Activated CD8-positive, alpha-beta memory T cell treated with anti-CD3 and anti-CD28 coated beads for 36 hours (primary cell): ENCODE measurements around the gene INSRR. TPM values are rescaled to one million over a fixed set of nuclear protein-coding genes. Genes with fewer than 3 reads are reported as not detected.

ENCODE experiments used
- CTCF ChIA-PET: fragments of 350-600 bp; sonication (Branson Sonifier 250); formaldehyde crosslinking; loops from one replicate; lab custom pipeline; 2021; ENCODE audit warnings: antibody characterized with exemption; lab: Charles Lee
- POLR2A ChIA-PET: fragments of 350-600 bp; sonication (Branson Sonifier 250); formaldehyde crosslinking; loops from one replicate; lab custom pipeline; 2021; ENCODE audit warnings: antibody characterized with exemption; lab: Charles Lee
- total RNA-seq, 2 experiments: library from RNA; stranded (reverse); gene quantifications; one replicate each; pipeline ENCODE4 v1.2.3, GENCODE V29; 2021

The INSRR gene
- total RNA-seq, 2 experiments from 2014 or later, result not detected

DNA sequence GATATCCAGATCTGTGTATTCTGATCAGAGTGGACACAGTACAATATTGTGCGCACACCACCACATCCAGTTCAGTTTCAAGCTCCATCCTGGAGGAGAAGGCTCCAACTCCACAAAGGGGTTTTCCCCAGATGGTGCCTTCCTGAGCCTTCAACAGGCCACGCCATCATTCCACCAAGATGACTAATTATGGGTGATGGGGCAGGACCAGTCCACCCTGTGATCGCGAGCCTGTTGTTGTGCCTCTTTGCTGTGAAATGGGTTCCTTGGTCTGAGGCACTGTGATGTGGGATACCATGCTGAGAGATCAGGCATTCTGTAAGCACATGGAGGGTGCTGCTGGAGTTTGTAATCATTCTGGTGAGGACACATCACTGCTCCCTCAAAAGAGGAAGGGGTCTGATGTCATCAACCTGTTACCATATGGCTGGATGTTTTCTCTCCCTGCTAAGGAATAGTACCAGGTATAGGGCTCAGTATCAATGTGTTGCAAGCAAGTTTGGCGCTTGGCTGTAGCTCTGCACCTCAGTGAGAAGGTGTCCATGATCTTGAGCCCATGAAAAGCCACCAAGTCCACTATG is 35.6 kb downstream of the INSRR start:
- ChIA-PET POLR2A (no interaction called here), CTCF (interaction anchor here (1.2 to 2.5 kb wide), 2 partner anchors 15 to 36 kb away, joined by 5 to 10 read pairs; no protein-coding TSS in a partner anchor)

GRCh38 chr1:156822680-156823079 is 36.2 kb downstream of the INSRR start:
- ChIA-PET POLR2A (no interaction called here), CTCF (interaction anchor here (1.1 to 2.5 kb wide), 5 partner anchors 10 to 133 kb away, joined by 3 to 10 read pairs (median 5); no protein-coding TSS in a partner anchor)

DNA sequence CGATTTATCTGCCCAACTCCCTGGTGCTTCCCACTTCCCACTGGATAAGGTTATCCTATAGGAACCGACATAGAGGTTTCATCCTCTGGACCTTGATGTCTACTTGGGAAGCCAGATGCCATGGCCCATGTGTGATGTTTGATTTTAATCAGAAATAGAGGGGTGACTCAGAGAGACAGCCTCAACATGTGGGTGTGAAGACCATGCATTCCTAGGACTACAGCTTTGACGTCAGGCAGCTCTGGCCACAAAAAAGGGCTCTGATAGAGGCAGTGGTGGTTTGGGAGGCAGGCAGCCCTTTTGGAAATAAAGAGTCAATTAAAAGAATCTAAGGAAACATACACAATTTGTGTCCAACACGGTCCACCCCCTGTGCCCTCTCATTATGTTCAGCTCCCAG is 37.1 kb downstream of the INSRR start:
- POLR2A ChIA-PET, result interaction anchor here (1.0 kb wide), 1 partner anchor 13 kb away, joined by 3 read pairs; no protein-coding TSS in a partner anchor

GRCh38 chr1:156816561-156817328 is 42.2 kb downstream of the INSRR start, which contains the start of gene SH2D2A:
Gene SH2D2A, minus strand, starts transcription at chr1:156816848. Its CDS starts 140 bp downstream, at chr1:156816708.
- POLR2A ChIA-PET, result interaction anchor here (0.6 to 1.9 kb wide), 5 partner anchors 9 to 127 kb away, joined by 3 to 6 read pairs (median 6); no protein-coding TSS in a partner anchor
- CTCF ChIA-PET, result interaction anchor here (1.2 to 6.6 kb wide), 4 partner anchors 18 to 91 kb away, joined by 4 to 28 read pairs (median 8); partner anchors contain the start of gene NTRK1

More for the DNA sequence above, 37.1 kb downstream of the INSRR start:
- CTCF ChIA-PET, result interaction anchor here (0.7 to 2.5 kb wide), 9 partner anchors 10 to 436 kb away, joined by 3 to 10 read pairs (median 3); no protein-coding TSS in a partner anchor

- ChIA-PET POLR2A (interaction anchor here (0.9 to 1.9 kb wide), 4 partner anchors 8 to 126 kb away, joined by 3 to 6 read pairs (median 6); no protein-coding TSS in a partner anchor), CTCF (interaction anchor here (1.2 to 6.6 kb wide), 6 partner anchors 17 to 90 kb away, joined by 4 to 28 read pairs (median 8); partner anchors contain the start of gene NTRK1)
Observed at GRCh38 chr1:156815961-156816422, 42.9 kb downstream of the INSRR start.

DNA sequence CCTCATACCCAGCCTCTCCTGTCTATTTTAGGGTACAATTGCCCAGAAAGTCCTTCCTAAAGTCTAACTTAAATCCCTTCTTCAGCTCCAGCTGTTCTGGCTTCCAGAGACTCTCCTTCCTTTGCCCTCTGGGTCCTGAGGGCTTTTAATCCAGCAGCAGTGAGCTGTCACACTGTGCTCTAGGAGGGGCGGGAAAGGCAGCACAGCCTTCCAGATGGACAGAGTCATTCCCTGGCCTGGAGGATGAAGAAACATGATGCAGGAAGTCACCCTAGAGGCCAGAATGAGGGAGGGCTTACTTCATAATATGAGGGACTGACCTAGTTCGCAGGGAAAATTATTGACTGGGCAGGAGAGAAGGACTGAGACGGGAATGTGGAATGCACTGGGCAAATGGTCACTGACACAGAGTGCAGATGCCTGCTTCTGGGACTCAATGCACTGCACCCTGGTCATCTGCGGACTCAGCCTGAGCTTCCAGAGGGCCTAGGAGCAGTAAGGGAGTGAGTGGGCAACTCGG is 43.5 kb downstream of the INSRR start:
- ChIA-PET CTCF (interaction anchor here (1.6 to 6.6 kb wide), 3 partner anchors 23 to 75 kb away, joined by 5 to 28 read pairs (median 22); partner anchors contain the start of gene NTRK1), POLR2A (interaction anchor here (1.8 to 1.9 kb wide), 2 partner anchors 8 to 10 kb away, joined by 6 read pairs; no protein-coding TSS in a partner anchor)

DNA sequence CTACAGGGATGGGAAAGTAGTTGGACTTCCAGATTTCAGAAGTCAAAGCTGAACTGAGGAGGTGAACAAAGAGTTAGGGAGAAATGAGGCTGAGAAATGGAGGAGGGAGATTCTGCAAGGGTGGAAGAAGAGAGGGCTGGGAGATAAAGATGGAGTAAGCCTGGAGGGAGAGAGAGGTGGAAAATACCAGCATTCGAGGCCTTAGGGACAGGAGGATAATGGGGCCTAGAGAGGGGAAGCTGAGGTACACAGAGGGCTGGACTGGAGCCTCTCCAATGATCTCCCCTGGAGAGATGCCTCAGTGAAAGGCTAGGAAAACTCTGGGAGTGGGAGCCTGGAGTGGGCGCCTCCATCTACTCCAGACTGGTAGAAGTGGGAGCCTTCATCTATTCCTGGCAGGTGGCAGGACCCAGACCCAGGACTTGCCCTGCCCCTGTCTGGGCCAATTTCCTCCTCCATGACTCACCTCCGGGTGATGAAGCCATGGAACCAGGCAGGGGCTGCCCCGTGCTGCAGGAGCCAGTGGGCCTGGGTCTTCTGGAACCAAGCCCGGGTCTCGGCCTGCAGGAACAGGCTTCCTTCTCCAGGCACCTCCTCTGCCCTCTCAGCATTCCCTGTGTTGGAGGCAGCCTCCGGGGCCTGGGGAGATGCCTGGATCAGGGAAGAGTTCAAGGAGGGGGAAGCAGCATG is 44.2 kb downstream of the INSRR start:
- ChIA-PET CTCF (interaction anchor here (0.7 to 6.6 kb wide), 4 partner anchors 23 to 76 kb away, joined by 3 to 28 read pairs (median 14); partner anchors contain the start of gene NTRK1), POLR2A (interaction anchor here (1.0 to 1.3 kb wide), 3 partner anchors 11 to 44 kb away, joined by 3 to 4 read pairs (median 4); no protein-coding TSS in a partner anchor)

GRCh38 chr1:156813750-156814570 is 45.0 kb downstream of the INSRR start:
- CTCF ChIA-PET, result interaction anchor here (0.7 to 6.6 kb wide), 4 partner anchors 13 to 50 kb away, joined by 3 to 28 read pairs (median 14); partner anchors contain the start of gene NTRK1
- POLR2A ChIA-PET, result interaction anchor here (0.6 to 1.3 kb wide), 5 partner anchors 11 to 73 kb away, joined by 3 to 4 read pairs (median 4); partner anchors contain the start of gene MRPL24

- CTCF ChIA-PET, result interaction anchor here (2.1 to 6.6 kb wide), 3 partner anchors 12 to 47 kb away, joined by 5 to 28 read pairs (median 22); partner anchors contain the start of gene NTRK1
- POLR2A ChIA-PET, result interaction anchor here (0.6 to 1.3 kb wide), 5 partner anchors 11 to 72 kb away, joined by 3 to 4 read pairs (median 4); partner anchors contain the start of gene MRPL24
Observed at GRCh38 chr1:156813298-156813697, 45.6 kb downstream of the INSRR start.

DNA sequence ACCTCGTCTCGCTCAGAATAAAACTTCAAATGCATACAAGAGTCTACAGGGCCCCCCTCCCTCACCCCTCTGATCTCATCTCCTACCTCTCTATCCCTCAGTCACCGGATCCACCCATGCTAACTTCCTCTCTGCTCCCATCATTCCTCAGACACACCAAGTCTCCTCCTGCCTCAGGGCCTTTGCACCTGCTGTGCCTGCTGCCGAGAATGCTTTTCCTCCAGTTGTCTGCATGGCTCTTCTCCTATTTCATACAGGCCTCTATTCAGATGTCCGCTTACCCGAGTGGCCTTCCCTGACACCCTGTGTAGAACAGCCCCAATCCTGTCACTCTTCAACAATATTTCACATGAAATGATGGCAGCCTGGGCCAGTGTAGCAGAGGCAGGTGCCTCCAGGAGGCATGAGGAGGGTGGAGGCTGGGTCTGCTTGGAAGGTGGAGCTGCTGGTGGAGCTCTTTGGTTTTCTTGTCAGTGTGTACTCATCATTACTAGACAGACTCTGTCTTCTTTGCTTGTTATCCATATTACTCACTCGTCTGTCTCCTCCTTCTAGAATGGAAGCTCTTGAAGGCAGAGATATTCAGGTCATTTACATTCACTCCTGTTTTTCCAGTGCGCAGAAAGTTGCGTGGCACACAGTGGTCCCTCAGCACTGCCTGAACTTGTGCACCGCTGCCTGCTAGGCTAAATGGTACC is 46.5 kb downstream of the INSRR start:
- ChIA-PET CTCF (interaction anchor here (2.1 to 6.6 kb wide), 3 partner anchors 11 to 48 kb away, joined by 5 to 28 read pairs (median 22); partner anchors contain the start of gene NTRK1), POLR2A (interaction anchor here (1.1 kb wide), 1 partner anchor 25 kb away, joined by 4 read pairs; no protein-coding TSS in a partner anchor)

GRCh38 chr1:156811168-156811567 is 47.7 kb downstream of the INSRR start:
- ChIA-PET POLR2A (interaction anchor here (1.1 kb wide), 1 partner anchor 64 kb away, joined by 3 read pairs; no protein-coding TSS in a partner anchor), CTCF (interaction anchor here (6.6 kb wide), 1 partner anchor 27 kb away, joined by 28 read pairs; no protein-coding TSS in a partner anchor)

- ChIA-PET POLR2A (interaction anchor here (0.7 kb wide), 1 partner anchor 58 kb away, joined by 3 read pairs; no protein-coding TSS in a partner anchor), CTCF (interaction anchor here (0.6 to 2.6 kb wide), 3 partner anchors 50 to 83 kb away, joined by 3 to 13 read pairs (median 3); partner anchors contain the start of gene NTRK1)
Observed at GRCh38 chr1:156809711-156810366, 49.1 kb downstream of the INSRR start.

GRCh38 chr1:156809281-156809680 is 49.6 kb downstream of the INSRR start:
- ChIA-PET POLR2A (interaction anchor here (0.5 kb wide), 1 partner anchor 24 kb away, joined by 3 read pairs; no protein-coding TSS in a partner anchor), CTCF (interaction anchor here (2.6 kb wide), 1 partner anchor 51 kb away, joined by 13 read pairs; the partner anchor contains the start of gene NTRK1)

- CTCF ChIA-PET, result interaction anchor here (0.8 to 2.6 kb wide), 7 partner anchors 12 to 119 kb away, joined by 3 to 13 read pairs (median 4); partner anchors contain the start of gene NTRK1
- POLR2A ChIA-PET, result interaction anchor here (0.5 to 1.8 kb wide), 7 partner anchors 8 to 83 kb away, joined by 3 to 19 read pairs (median 4); partner anchors contain the start of genes ISG20L2, METTL25B, NTRK1 and SH2D2A
Observed at GRCh38 chr1:156808186-156809030, 50.5 kb downstream of the INSRR start.
